ENCODE data around the gene KRTAP10-10.
"Not testable (repeated sequence)": the region's sequence is repeated elsewhere in the genome, so short reads cannot be mapped to it uniquely, and the experiment has no call there.

The KRTAP10-10 gene

GRCh38 chr21:44590311-44590721, 46.8 kb upstream of the KRTAP10-10 start:
- DNase-seq (ENCODE audit: low read depth in 1 of 2, low spot score in 1 of 2), result no peak
- no peaks in the 10 kb centered on the region for H3K27me3 ChIP-seq (ENCODE audit: insufficient read depth, poor library complexity, severe bottlenecking)
- H3K4me3 ChIP-seq (replicated peaks; ENCODE audit: insufficient read depth, low read length), result no peak overlapping the region
- TF ChIP-seq REST (IDR thresholded peaks at IDR 0.05; ENCODE audit: insufficient replicate concordance, low read depth), result no peak
- no peak overlapping the region for H3K27ac ChIP-seq (replicated peaks)

DNA sequence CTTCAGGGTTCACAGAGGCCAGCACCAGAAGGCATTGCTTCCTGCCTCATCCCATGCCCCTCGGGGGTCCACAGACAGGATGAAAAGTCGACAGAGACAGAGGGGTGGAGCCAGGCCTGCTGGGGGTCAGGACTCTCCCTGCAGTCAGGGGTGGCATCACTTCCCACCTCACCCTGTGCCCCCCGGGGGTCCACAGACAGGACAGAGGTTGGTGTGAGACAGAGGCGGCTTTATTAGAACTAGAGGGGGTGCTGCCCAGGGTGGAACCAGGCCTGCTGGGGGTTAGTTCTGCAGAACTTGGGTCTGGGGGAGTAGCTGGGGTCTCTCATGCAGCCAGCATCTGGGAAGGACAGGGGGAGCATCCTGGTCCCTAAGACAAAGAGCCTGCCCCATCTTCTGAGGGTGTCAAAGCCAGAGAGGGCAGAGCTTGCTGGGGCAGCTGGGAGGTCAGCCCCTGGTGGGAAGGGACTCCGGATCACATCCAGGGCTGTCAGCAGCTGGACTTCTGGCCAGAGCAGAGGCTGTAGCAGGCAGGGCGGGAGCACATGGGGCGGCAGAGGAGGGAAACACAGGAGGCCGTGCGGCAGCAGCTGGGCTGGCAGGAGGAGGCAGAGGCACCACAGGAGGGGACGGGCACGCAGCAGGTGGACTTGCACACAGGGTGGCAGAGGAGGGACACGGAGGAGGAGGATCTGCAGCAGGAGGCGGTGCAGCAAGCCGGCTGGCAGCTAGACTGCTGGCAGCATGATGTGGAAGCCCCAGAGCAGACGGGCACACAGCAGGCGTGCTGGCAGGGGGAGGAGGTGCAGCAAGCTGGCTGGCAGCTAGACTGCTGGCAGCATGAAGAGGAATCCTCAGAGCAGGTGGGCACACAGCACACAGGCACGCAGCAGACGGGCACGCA, 46.0 kb upstream of the KRTAP10-10 start:
- not testable (repeated sequence) for H3K27ac ChIP-seq (replicated peaks); H3K4me3 ChIP-seq (replicated peaks; ENCODE audit: insufficient read depth, low read length); DNase-seq (ENCODE audit: low read depth in 1 of 2, low spot score in 1 of 2); H3K27me3 ChIP-seq (ENCODE audit: insufficient read depth, poor library complexity, severe bottlenecking)

DNA sequence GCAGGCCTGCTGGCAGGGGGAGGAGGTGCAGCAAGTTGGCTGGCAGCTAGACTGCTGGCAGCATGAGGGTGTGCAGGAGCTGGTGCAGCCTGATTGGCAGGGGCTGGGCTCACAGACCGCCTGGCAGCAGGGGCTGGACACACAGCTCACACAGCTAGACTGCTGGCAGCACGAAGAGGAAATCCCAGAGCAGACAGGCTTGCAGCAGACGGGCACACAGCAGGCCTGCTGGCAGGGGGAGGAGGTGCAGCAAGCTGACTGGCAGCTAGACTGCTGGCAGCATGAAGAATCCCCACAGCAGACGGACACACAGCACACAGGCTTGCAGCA, 45.4 kb upstream of the KRTAP10-10 start:
- not testable (repeated sequence) for H3K27me3 ChIP-seq (ENCODE audit: insufficient read depth, poor library complexity, severe bottlenecking); DNase-seq (ENCODE audit: low read depth in 1 of 2, low spot score in 1 of 2); H3K27ac ChIP-seq (replicated peaks); H3K4me3 ChIP-seq (replicated peaks; ENCODE audit: insufficient read depth, low read length)

GRCh38 chr21:44592446-44593311, 44.5 kb upstream of the KRTAP10-10 start, which contains the start of gene KRTAP10-6:
Gene KRTAP10-6, minus strand, starts transcription at chr21:44592505. Its CDS starts 21 bp downstream, at chr21:44592484.
- no peak within 1 kb of the TSS for H3K27ac ChIP-seq (replicated peaks)
- TF ChIP-seq POLR2AphosphoS5 (IDR thresholded peaks at IDR 0.05; ENCODE audit: low read depth), result no peak
- TF ChIP-seq SPI1 (IDR thresholded peaks at IDR 0.05; ENCODE audit: borderline replicate concordance, low read depth), result no peak
- no peak for TF ChIP-seq GABPA (IDR thresholded peaks at IDR 0.05; ENCODE audit: low read depth)
- TF ChIP-seq, protein P1, sequence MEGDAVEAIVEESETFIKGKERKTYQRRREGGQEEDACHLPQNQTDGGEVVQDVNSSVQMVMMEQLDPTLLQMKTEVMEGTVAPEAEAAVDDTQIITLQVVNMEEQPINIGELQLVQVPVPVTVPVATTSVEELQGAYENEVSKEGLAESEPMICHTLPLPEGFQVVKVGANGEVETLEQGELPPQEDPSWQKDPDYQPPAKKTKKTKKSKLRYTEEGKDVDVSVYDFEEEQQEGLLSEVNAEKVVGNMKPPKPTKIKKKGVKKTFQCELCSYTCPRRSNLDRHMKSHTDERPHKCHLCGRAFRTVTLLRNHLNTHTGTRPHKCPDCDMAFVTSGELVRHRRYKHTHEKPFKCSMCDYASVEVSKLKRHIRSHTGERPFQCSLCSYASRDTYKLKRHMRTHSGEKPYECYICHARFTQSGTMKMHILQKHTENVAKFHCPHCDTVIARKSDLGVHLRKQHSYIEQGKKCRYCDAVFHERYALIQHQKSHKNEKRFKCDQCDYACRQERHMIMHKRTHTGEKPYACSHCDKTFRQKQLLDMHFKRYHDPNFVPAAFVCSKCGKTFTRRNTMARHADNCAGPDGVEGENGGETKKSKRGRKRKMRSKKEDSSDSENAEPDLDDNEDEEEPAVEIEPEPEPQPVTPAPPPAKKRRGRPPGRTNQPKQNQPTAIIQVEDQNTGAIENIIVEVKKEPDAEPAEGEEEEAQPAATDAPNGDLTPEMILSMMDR (IDR thresholded peaks at IDR 0.05; ENCODE audit: insufficient read depth, low read length), result no peak
- no peak for TF ChIP-seq REST (IDR thresholded peaks at IDR 0.05; ENCODE audit: insufficient replicate concordance, low read depth)
- no peaks in the 10 kb centered on the region for H3K27me3 ChIP-seq (ENCODE audit: insufficient read depth, poor library complexity, severe bottlenecking)
- no peak for DNase-seq (ENCODE audit: low read depth in 1 of 2, low spot score in 1 of 2)
- H3K4me3 ChIP-seq (replicated peaks; ENCODE audit: insufficient read depth, low read length), result no peak within 1 kb of the TSS

- H3K27me3 ChIP-seq (ENCODE audit: insufficient read depth, poor library complexity, severe bottlenecking), result no peaks in the 10 kb centered on the region
- H3K4me3 ChIP-seq (replicated peaks; ENCODE audit: insufficient read depth, low read length), result no peak overlapping the region
- no peak overlapping the region for H3K27ac ChIP-seq (replicated peaks)
- TF ChIP-seq POLR2AphosphoS5 (IDR thresholded peaks at IDR 0.05; ENCODE audit: low read depth), result no peak
- TF ChIP-seq, protein P1 (IDR thresholded peaks at IDR 0.05; ENCODE audit: insufficient read depth, low read length), result no peak
- no peak for TF ChIP-seq SPI1 (IDR thresholded peaks at IDR 0.05; ENCODE audit: borderline replicate concordance, low read depth)
- TF ChIP-seq GABPA (IDR thresholded peaks at IDR 0.05; ENCODE audit: low read depth), result no peak
- no peak for TF ChIP-seq REST (IDR thresholded peaks at IDR 0.05; ENCODE audit: insufficient replicate concordance, low read depth)
- DNase-seq (ENCODE audit: low read depth in 1 of 2, low spot score in 1 of 2), result no peak
These were observed 43.4 kb upstream of the KRTAP10-10 start for GRCh38 chr21:44593598-44594405.
